Tibial nerve (tissue), 4 donors: ENCODE measurements around the gene TMEM8B. TPM values are rescaled to one million over a fixed set of nuclear protein-coding genes. Genes with fewer than 3 reads are reported as not detected.
A peak's percentile ranks its signal among the peaks of the same experiment; 100 is the strongest.

Experiments used
- DNase-seq, 2 donors: peaks; one replicate each; pipeline ENCODE4 v3.0.0-alpha.2; 2019; ENCODE audit warnings: low spot score in 2 of 2
- H3K27ac ChIP-seq, 4 donors: fragments of 200-600 bp; sonication (generic) in 3 of 4; one replicate each; pipeline ENCODE4 v1.5.1; 2017 to 2019; ENCODE audit warnings: mild to moderate bottlenecking in 1 of 4
- H3K27me3 ChIP-seq, 2 donors: fragments of 200-600 bp; sonication (generic) in 1 of 2; one replicate each; pipeline versions ENCODE4 v1.5.1 to v1.6.0; 2017 to 2019
- H3K36me3 ChIP-seq, 3 donors: fragments of 200-600 bp; sonication (generic); one replicate each; pipeline ENCODE4 v1.5.1; 2018 to 2019
- H3K4me1 ChIP-seq, 4 donors: fragments of 200-600 bp; sonication (generic) in 3 of 4; one replicate each; pipeline ENCODE4 v1.5.1; 2017 to 2019
- H3K4me3 ChIP-seq, 4 donors: fragments of 200-600 bp; sonication (generic) in 3 of 4; one replicate each; pipeline ENCODE4 v1.5.1; 2017 to 2019; ENCODE audit warnings: mild to moderate bottlenecking in 1 of 4, moderate library complexity in 1 of 4
- H3K9me3 ChIP-seq, 4 donors: fragments of 200-600 bp; sonication (generic) in 3 of 4; one replicate each; pipeline ENCODE4 v1.5.1; 2017 to 2019
- EP300 ChIP-seq, 2 donors: sonication (generic); formaldehyde crosslinking; IDR thresholded peaks; one replicate each; pipeline ENCODE4 v1.6.1; 2017; ENCODE audit warnings: antibody characterized with exemption in 2 of 2, mild to moderate bottlenecking in 1 of 2
- POLR2A ChIP-seq, 2 donors: fragments of 450-650 bp; IDR thresholded peaks; one replicate each; pipeline ENCODE4 v1.6.1; 2017; ENCODE audit warnings: antibody characterized with exemption in 2 of 2, mild to moderate bottlenecking in 2 of 2, moderate library complexity in 2 of 2
- WGBS, 2 donors: methylation state at CpG; one replicate each; pipeline ENCODE4 v1.1.5; 2018; 5-methylcytosine and 5-hydroxymethylcytosine counted together
- total RNA-seq, 4 donors: library from RNA; depleted of rRNA; stranded (reverse); fragments of >200 nt; gene quantifications; one replicate each; pipeline ENCODE4 v1.1.0, GENCODE V29; 2016
- TF ChIP-seq, protein P1 (sequence below), 5 experiments: fragments of 200-600 bp in 3 of 5; fragments of 450-650 bp in 2 of 5; sonication (generic) in 3 of 5; IDR thresholded peaks; one replicate each; pipeline ENCODE4 v1.5.1; 2016 to 2019; ENCODE audit warnings: antibody characterized with exemption in 5 of 5, mild to moderate bottlenecking in 3 of 5, moderate library complexity in 2 of 5

TMEM8B gene
- total RNA-seq, 4 donors from 2014 or later, result 14.6 to 23.9 (median 20.1) TPM

- 45 to 53% methylated on average over 1 of the region's 1 CpG for WGBS, 2 donors
- no peak for DNase-seq
- Histone ChIP-seq H3K36me3 (no peaks in the 10 kb centered on the region), H3K27ac (no peak overlapping the region), H3K9me3 (no peaks in the 10 kb centered on the region), H3K4me3 (no peak overlapping the region), H3K27me3 (no peaks in the 10 kb centered on the region), H3K4me1 (peaks cover 8 to 35% (median 20%) of the 10 kb centered on the region in 4 donors)
- no peak for TF ChIP-seq POLR2A (IDR thresholded peaks at IDR 0.05)
- TF ChIP-seq, protein P1, sequence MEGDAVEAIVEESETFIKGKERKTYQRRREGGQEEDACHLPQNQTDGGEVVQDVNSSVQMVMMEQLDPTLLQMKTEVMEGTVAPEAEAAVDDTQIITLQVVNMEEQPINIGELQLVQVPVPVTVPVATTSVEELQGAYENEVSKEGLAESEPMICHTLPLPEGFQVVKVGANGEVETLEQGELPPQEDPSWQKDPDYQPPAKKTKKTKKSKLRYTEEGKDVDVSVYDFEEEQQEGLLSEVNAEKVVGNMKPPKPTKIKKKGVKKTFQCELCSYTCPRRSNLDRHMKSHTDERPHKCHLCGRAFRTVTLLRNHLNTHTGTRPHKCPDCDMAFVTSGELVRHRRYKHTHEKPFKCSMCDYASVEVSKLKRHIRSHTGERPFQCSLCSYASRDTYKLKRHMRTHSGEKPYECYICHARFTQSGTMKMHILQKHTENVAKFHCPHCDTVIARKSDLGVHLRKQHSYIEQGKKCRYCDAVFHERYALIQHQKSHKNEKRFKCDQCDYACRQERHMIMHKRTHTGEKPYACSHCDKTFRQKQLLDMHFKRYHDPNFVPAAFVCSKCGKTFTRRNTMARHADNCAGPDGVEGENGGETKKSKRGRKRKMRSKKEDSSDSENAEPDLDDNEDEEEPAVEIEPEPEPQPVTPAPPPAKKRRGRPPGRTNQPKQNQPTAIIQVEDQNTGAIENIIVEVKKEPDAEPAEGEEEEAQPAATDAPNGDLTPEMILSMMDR (IDR thresholded peaks at IDR 0.05), result no peak
- no peak for TF ChIP-seq EP300 (IDR thresholded peaks at IDR 0.05)
Measured at GRCh38 chr9:35816708-35817107, 12.3 kb upstream of the TMEM8B start.

DNA sequence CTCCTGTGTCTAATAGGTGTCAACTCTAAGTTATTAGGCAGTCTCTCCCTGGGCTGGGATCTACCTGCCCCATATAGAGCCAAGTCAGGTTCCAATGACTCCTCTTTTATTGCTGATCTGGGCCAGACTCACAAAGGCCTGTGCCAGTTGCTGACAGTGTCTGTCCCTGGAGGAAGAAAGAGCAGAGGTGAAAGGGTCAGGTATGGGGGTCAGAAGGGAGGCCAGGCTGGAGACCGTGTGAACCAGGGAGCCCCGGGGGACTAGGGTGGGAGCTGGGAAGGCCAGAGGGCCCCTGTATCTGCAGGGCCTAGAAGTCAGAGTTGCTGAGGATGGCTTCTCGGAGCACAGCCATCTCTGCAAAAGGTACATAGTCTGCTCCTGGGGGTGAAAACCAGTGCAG is 10.7 kb upstream of the TMEM8B start:
- H3K36me3 ChIP-seq, result no peaks in the 10 kb centered on the region
- TF ChIP-seq, protein P1 (IDR thresholded peaks at IDR 0.05), result no peak
- TF ChIP-seq EP300 (IDR thresholded peaks at IDR 0.05), result no peak
- no peak for TF ChIP-seq POLR2A (IDR thresholded peaks at IDR 0.05)
- no peaks in the 10 kb centered on the region for H3K9me3 ChIP-seq
- peaks cover 6 to 18% (median 10%) of the 10 kb centered on the region in 4 donors for H3K4me1 ChIP-seq
- no peaks in the 10 kb centered on the region for H3K27me3 ChIP-seq
- no peak overlapping the region for H3K4me3 ChIP-seq
- 70 to 81% methylated on average over 3 of the region's 3 CpGs for WGBS, 2 donors
- no peak for DNase-seq
- no peak overlapping the region for H3K27ac ChIP-seq

GRCh38 chr9:35820076-35820475 is 9.0 kb upstream of the TMEM8B start:
- no peak for TF ChIP-seq POLR2A (IDR thresholded peaks at IDR 0.05)
- TF ChIP-seq, protein P1 (IDR thresholded peaks at IDR 0.05), result no peak
- TF ChIP-seq EP300 (IDR thresholded peaks at IDR 0.05), result no peak
- DNase-seq, result no peak
- H3K4me3 ChIP-seq, result no peak overlapping the region
- no peaks in the 10 kb centered on the region for H3K36me3 ChIP-seq
- H3K9me3 ChIP-seq, result no peaks in the 10 kb centered on the region
- H3K27ac ChIP-seq, result no peak overlapping the region
- H3K4me1 ChIP-seq, result peaks cover 0 to 7% (median 0%) of the 10 kb centered on the region in 4 donors
- H3K27me3 ChIP-seq, result no peaks in the 10 kb centered on the region

DNA sequence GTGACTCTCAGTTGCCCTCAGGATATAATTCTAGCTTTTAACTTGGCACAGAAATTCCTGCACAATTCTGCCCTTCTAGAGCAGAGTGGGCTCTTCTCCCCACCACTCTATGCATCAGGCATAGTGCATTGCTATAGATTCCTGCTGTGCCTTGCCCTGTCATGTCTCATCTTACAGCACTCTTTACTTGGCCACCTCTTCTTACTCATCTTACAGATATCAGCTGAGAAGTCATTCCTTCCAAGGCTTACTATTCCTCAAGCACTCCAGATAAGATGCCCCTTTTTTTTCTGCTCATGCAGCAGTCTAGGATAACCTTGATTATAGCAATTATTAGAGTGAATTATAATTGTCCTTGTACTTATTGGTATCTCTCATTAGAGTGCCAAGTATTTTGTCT is 6.1 kb upstream of the TMEM8B start:
- no peaks in the 10 kb centered on the region for H3K27me3 ChIP-seq
- no peak overlapping the region for H3K27ac ChIP-seq
- no peaks in the 10 kb centered on the region for H3K4me1 ChIP-seq
- H3K9me3 ChIP-seq, result no peaks in the 10 kb centered on the region
- no peaks in the 10 kb centered on the region for H3K36me3 ChIP-seq
- H3K4me3 ChIP-seq, result no peak overlapping the region
- no peak for TF ChIP-seq POLR2A (IDR thresholded peaks at IDR 0.05)
- TF ChIP-seq EP300 (IDR thresholded peaks at IDR 0.05), result no peak
- TF ChIP-seq, protein P1 (IDR thresholded peaks at IDR 0.05), result no peak
- DNase-seq, result no peak

- Histone ChIP-seq H3K36me3 (no peaks in the 10 kb centered on the region), H3K4me1 (peaks cover 2 to 23% (median 13%) of the 10 kb centered on the region in 4 donors), H3K4me3 (no peak overlapping the region), H3K9me3 (no peaks in the 10 kb centered on the region), H3K27ac (no peak overlapping the region), H3K27me3 (no peaks in the 10 kb centered on the region)
- 34% methylated on average over 4 of the region's 4 CpGs for WGBS, 2 donors
- no peak for TF ChIP-seq POLR2A (IDR thresholded peaks at IDR 0.05)
- TF ChIP-seq, protein P1 (IDR thresholded peaks at IDR 0.05), result peak; percentile 57 to 84 (median 72)
- DNase-seq, result peak in 1 of 2 donors; percentile 79
Measured at GRCh38 chr9:35826071-35826701, 2.8 kb upstream of the TMEM8B start.
